Fibroblast of the conjunctiva (primary cell): Measurements from ENCODE around the gene TMPRSS12.
"Not testable (repeated sequence)": the region's sequence is repeated elsewhere in the genome, so short reads cannot be mapped to it uniquely, and the experiment has no call there.

ENCODE experiments used
- DNase-seq: peaks from one replicate; pipeline ENCODE4 v3.0.0-alpha.2; 2010; ENCODE audit warnings: low read depth

The TMPRSS12 gene

DNA sequence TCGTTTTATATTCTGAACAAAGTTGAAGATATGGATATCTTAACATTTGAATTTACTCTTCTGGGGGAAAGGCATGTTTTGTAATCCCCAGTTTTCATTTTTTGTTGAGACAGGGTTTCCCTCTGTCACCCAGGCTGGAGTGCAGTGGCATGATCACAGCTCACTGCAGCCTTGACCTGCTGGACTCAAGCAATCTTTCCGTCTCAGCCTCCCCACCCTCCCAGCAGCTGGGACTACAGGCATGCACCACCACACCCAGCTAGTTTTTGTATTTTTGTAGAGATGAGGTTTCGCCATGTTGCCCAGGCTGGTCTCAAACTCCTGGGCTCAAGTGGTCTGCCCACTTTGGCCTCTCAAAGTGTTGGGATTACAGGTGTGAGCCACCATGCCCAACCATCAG lies 84.2 kb downstream of the TMPRSS12 start:
- DNase-seq = not testable (repeated sequence)

DNA sequence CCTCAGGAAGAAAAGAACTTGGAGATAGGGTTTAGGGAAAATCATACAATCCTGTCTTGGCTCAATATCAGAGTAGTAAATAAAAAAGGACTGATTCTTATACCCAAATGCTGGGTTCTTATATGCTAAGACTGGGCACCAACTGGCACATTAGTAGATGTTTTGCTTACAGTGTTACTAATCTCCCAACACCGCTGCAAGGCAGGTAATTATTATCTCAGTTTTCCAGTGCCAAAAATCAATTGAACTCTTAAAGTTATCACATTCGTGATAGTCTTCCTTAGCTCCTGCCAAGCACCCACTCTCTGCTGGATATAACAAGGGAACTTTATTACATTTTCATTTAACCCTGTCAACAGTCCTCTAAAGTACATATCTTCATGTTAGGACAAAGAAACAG lies 84.6 kb downstream of the TMPRSS12 start:
- no peak for DNase-seq

- no peak for DNase-seq
Observed at GRCh38 chr12:50927766-50928224, 85.1 kb downstream of the TMPRSS12 start.

- DNase-seq = no peak
Observed at GRCh38 chr12:50928392-50928791, 85.7 kb downstream of the TMPRSS12 start.

- DNase-seq = no peak
Observed at GRCh38 chr12:50929831-50930230, 87.1 kb downstream of the TMPRSS12 start.

DNA sequence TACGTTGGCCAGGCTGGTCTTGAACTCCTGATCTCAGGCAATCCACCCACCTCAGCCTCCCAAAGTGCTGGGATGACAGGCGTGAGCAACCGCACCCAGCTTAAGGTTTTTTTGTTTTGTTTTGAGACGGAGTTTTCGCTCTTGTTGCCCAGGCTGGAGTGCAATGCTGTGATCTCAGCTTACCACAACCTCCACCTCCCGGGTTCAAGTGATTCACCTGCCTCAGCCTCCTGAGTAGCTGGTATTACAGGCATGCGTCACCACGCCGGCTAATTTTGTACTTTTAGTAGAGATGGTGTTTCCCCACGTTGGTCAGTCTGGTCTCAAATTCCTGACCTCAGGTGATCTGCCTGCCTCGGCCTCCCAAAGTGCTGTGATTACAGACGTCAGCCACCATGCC lies 87.8 kb downstream of the TMPRSS12 start:
- DNase-seq = not testable (repeated sequence)

DNA sequence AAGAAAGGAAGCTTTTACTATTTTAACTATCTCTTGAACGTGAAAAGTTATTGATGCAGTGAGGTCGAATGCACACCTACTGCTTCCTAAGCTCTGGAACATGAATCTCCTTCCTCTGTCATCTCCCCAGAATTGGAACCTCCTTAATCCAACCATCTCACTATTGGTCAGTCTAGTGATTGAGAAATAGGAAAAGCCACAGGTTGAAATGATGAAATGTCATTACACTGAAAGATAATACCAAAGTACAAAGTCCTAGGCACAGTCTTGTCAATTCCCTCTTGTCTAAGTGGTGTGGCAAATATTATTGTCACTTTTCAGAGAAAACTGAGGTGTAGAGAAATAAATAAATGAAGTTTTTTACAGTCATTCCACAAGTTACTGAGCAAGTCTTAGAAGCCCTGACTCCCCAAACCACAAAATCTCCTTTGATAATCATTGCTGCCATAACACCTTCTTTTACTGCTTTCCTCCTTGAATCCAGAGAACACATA lies 90.1 kb downstream of the TMPRSS12 start:
- DNase-seq = no peak

DNA sequence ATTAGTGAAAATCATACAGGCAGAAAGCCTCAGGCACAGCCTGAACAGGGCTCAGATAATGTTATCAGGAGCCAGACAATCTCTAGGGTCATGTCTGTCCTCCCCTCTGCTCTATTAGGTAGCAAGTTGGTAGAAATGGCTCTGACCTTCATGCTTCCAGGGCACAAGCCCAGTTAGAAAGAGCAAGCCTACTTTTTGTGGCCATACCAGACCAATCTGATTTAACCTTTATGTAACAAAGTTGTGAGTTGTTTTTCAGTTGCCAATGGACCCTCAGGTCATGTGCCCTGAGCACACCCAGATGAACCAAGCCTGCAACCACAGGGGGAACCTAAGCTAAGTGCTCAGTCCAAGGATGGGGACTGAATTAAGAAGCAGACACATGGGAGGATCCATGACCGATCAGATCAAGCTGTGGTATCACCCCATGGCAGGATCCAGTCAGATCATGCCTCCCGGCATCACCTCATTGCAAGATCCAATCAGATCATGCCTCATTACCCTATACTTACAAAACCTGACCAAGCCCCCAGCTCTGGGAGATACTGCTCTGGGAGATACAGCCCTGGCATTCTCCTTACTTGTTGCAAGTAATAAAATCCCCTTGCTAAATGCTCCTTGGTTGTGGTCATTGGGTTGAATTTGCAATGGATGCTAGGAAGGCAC lies 90.9 kb downstream of the TMPRSS12 start:
- no peak for DNase-seq

DNA sequence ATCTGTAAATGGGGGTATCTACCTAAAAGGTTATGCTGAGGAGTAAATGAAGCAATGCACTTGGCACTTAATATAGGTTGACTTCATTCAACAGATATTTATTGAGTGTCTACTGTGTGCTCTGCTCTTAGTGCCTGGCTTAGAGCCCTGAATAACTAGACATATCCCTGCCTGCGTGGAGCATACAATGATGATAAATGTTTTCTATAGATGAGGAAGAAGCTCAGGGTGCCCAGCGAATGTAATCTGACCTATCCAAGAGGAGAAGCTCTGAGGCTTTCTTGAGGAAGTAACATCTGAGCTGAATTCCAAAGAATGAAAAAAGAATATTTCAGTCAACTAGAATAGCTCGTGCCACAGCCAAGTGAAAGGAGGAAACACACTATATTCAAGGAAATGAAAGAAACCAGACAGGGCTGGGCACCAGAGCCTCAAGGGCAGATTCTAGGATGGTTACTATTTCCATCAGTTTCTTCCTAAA lies 91.7 kb downstream of the TMPRSS12 start:
- DNase-seq = no peak

- no peak for DNase-seq
Observed at GRCh38 chr12:50934981-50935807, 92.5 kb downstream of the TMPRSS12 start.

DNA sequence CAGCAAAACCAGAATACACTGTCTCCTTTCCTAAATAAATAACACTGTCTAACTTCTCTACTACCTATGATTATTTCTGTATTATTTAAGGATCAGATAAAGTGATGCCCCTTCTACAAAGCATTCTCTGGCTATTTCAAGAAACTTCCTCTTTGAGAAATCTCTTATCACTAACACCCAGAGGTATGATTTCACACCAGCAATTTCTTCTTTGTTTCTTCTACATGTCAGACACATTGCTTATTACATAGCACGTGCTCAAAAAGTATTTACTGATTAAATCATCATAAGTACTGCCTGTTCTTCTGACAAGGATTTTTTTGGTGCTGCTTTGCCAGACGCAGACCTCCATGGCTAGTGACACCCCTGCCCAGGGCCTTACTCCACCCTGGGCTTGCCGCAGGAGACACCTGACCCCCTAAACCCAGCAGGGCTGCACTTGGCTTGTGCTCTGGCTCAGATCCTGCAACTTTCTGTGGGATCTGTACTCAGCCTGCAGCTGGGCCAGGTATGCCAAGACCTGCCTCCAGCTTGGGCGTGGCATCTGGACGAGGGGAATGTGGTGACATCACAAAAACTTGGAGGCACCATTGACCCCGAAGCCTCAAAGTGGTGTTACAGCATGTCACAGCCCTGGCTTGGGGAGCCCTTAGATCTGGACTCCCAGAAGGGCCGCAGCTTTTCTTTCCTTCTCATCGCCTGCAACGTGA lies 94.2 kb downstream of the TMPRSS12 start:
- DNase-seq = no peak
